Left ventricle myocardium superior (tissue), 1 donor: ENCODE results near the gene LRCH3. TPM values are rescaled to one million over a fixed set of nuclear protein-coding genes. Genes with fewer than 3 reads are reported as not detected.
"Not testable (repeated sequence)": the region's sequence is repeated elsewhere in the genome, so short reads cannot be mapped to it uniquely, and the experiment has no call there.

Experiments used
- ATAC-seq: fragments of 200-7000 bp; cut with Tn5 transposase; one replicate; pipeline ENCODE4 v1.9.1; 2020; ENCODE audit warnings: mild to moderate bottlenecking, moderate library complexity
- DNase-seq: peaks from one replicate; pipeline ENCODE4 v3.0.0-alpha.2; 2020
- intact Hi-C: fragments of 100-400 bp; cut with micrococcal nuclease; formaldehyde crosslinking; loops from one replicate; pipeline ENCODE4 v1.11.0; 2022
- total RNA-seq: library from RNA; stranded (reverse); fragmentation: NEBNext Ultra II Directional; extraction: Animal tissue kit (Norgen Biotek cat#: 25700); gene quantifications from one replicate; pipeline ENCODE4 v1.2.1, GENCODE V29; 2021
- donor health status: DM: no; HTN: yes; CAD: no; lungs with severe emphysema.

The LRCH3 gene
- total RNA-seq, 1 donor from 2014 or later: 19.8 TPM

DNA sequence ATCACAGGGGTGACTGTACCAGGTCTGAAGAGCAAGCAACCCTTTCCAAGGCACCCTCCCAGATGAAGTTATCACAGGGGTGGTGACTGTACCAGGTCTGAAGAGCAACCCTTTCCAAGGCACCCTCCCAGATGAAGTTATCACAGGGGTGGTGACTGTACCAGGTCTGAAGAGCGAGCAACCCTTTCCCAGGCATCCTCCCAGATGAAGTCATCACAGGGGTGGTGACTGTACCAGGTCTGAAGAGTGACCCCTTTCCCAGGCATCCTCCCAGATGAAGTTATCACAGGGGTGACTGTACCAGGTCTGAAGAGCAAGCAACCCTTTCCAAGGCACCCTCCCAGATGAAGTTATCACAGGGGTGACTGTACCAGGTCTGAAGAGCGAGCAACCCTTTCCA, 117.5 kb downstream of the LRCH3 start:
- intact Hi-C loops, DNase-seq, ATAC-seq: not testable (repeated sequence)

DNA sequence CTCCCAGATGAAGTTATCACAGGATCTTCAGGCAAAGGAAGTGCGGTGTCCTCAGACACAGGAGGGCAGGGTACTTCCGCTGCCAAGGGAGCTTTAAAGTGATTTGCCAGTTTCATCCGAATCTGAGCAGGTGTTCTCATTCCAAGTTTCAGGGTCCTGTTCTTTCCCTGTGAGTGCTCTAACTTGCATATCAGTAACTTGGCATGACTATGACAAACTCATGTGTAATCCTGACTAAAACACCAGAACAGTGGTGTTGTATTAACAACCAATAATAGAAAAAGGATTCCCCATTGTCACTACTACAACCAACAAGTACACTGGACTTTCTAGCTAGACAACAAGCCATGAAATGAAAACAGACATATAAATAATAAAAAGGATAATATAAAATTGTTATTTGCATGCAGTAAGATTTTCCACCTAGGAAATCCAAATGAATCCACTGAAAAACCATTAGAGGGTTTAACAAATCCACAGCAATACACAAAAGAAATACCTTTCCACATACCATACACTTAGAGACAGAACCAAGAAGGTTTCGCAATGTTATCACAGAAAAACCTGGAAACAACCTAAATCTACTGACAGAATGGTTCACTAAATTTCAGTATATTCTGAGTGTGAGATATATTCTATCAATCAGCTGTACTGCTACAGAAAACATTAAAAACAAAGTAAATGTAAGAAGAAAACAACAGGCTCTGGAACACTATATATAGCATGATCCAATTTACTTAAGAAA, 118.1 kb downstream of the LRCH3 start:
- intact Hi-C loops: no loop called here
- no peak for DNase-seq
- ATAC-seq: no peak

- DNase-seq (peak; percentile 45), ATAC-seq (peak; percentile 51)
Measured at GRCh38 chr3:197912741-197913476, 121.9 kb downstream of the LRCH3 start.

GRCh38 chr3:197913641-197914380, 122.8 kb downstream of the LRCH3 start:
- intact Hi-C loops: no loop called here
- no peak for ATAC-seq
- no peak for DNase-seq

More at GRCh38 chr3:197912741-197913476, 121.9 kb downstream of the LRCH3 start:
- intact Hi-C loops: no loop called here

DNA sequence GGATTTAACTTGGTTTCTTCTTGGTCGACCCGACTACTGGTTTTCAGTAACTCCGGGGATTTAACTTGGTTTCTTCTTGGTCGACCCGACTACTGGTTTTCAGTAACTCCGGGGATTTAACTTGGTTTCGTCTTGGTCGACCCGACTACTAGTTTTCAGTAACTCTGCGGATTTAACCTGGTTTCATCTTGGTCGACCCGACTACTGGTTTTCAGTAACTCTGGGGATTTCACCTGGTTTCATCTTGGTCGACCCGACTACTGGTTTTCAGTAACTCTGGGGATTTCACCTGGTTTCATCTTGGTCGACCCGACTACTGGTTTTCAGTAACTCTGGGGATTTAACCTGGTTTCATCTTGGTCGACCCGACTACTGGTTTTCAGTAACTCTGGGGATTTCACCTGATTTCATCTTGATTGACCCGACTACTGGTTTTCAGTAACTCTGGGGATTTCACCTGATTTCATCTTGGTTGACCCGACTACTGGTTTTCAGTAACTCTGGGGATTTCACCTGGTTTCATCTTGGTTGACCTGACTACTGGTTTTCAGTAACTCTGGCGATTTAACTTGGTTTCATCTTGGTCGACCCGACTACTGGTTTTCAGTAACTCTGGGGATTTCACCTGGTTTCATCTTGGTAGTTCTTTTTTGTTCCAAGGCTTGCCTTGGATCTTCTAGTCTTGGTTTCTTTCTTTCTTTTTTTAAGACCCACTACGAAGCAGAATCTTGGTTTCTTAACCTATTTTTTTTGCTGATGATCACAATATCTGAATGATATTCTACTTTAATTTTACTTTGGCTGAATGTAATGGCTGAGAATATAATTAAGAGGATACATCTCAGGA, 130.6 kb downstream of the LRCH3 start:
- ATAC-seq, DNase-seq, intact Hi-C loops: not testable (repeated sequence)

DNA sequence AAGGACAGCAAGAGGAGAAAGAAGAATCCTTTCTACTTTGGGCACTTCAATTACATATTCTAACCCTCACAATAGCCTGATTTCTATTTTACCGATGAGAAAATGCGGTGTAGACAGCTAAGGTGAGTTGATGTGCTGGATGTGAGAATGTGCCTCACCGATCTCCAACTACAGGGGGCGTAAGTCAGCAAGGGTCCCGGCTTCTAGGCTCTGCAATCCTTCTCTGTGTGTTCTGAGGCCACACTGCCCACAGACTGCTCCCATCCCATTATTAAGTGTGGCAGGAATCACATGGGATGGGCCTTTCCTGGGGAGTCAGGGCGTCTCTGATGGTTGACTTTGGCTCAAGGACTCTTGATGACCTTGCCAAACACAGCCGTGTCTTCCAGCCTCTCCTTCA, 135.4 kb downstream of the LRCH3 start:
- ATAC-seq (no peak), DNase-seq (no peak)
- intact Hi-C loops: no loop called here

- intact Hi-C loops, ATAC-seq, DNase-seq: not testable (repeated sequence)
Measured at GRCh38 chr3:197927578-197927977, 136.5 kb downstream of the LRCH3 start.

GRCh38 chr3:197936819-197937384, 145.8 kb downstream of the LRCH3 start:
- no peak for ATAC-seq
- intact Hi-C loops: no loop called here
- no peak for DNase-seq

Other genes starting within 250 kb of the LRCH3 start
- 56.3 TPM for gene BDH1, start 235.3 kb upstream of the LRCH3 start, total RNA-seq
- 17.8 TPM for gene RUBCN, start 54.4 kb upstream of the LRCH3 start, total RNA-seq
- 71.8 TPM for gene FYTTD1, start 41.4 kb upstream of the LRCH3 start, total RNA-seq
- 751 TPM for gene RPL35A, start 158.9 kb downstream of the LRCH3 start, total RNA-seq
- 8.8 TPM for gene LMLN, start 169.0 kb downstream of the LRCH3 start, total RNA-seq